Measurements from ENCODE around the gene CDH23.

CDH23 gene

GRCh38 chr10:71600849-71601248 is 204.1 kb downstream of the CDH23 start:
- no peak for DNase-seq (ENCODE audit: low spot score)
- ATAC-seq (ENCODE audit: low read depth), result peak; percentile 65; the same call in 2 of the 3 replicates
- H3K4me1 ChIP-seq (ENCODE audit: insufficient read depth, poor library complexity, severe bottlenecking), result no peaks in the 10 kb centered on the region
- TF ChIP-seq CTCF (IDR thresholded peaks at IDR 0.05; ENCODE audit: poor library complexity, severe bottlenecking), result no peak
- H3K27me3 ChIP-seq (ENCODE audit: insufficient read depth, poor library complexity, severe bottlenecking), result no peaks in the 10 kb centered on the region
- no peaks in the 10 kb centered on the region for H3K36me3 ChIP-seq (ENCODE audit: low read depth)
- H3K9me3 ChIP-seq (ENCODE audit: severe bottlenecking), result no peaks in the 10 kb centered on the region
- no peak overlapping the region for H3K27ac ChIP-seq (ENCODE audit: poor library complexity, severe bottlenecking)
- H3K4me3 ChIP-seq (ENCODE audit: severe bottlenecking), result no peak overlapping the region

DNA sequence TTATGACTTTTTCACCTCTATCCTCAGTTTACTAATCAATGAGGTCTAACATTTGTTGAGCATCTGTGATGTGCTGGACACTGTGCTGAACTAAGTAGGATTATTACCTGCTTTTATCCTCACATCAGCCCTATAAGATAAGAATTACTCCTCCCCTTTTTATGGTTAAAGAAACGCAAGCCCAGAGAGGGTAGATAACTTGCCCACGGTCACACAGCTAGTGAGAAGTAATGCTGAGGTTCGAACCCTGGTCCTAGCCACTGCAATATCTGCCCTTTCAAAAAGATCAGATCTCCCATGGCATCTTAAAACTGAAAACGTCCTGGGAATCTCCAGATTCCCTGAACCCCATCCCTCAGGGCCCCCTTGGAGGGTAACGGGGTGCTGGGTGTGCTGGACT is 204.6 kb downstream of the CDH23 start:
- Histone ChIP-seq H3K4me3 (ENCODE audit: severe bottlenecking) (no peak overlapping the region), H3K27me3 (ENCODE audit: insufficient read depth, poor library complexity, severe bottlenecking) (no peaks in the 10 kb centered on the region), H3K36me3 (ENCODE audit: low read depth) (no peaks in the 10 kb centered on the region), H3K4me1 (ENCODE audit: insufficient read depth, poor library complexity, severe bottlenecking) (no peaks in the 10 kb centered on the region), H3K9me3 (ENCODE audit: severe bottlenecking) (no peaks in the 10 kb centered on the region), H3K27ac (ENCODE audit: poor library complexity, severe bottlenecking) (no peak overlapping the region)
- no peak for DNase-seq (ENCODE audit: low spot score)
- ATAC-seq (ENCODE audit: low read depth), result no peak
- TF ChIP-seq CTCF (IDR thresholded peaks at IDR 0.05; ENCODE audit: poor library complexity, severe bottlenecking), result no peak

DNA sequence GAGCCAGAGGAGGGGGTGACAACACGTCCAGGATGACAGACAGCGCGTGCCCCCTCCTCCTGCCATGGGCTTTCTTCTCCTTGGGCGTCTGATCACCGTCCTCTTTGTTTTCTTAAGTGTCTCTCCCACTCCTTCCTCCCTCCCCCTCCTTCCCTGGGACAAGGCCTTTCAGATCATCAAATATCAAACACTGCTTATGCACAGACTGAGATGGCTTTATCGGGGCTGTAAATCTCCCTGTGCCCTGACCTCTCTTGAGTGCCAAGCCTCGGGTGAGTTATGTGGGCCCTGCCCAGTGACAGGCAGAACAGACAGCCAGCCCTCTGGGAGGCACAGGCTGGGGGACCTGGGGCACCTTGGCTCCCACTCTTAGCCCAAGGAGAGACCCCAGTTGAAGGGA is 206.4 kb downstream of the CDH23 start:
- Histone ChIP-seq H3K9me3 (ENCODE audit: severe bottlenecking) (no peaks in the 10 kb centered on the region), H3K4me1 (ENCODE audit: insufficient read depth, poor library complexity, severe bottlenecking) (no peaks in the 10 kb centered on the region), H3K27ac (ENCODE audit: poor library complexity, severe bottlenecking) (no peak overlapping the region), H3K27me3 (ENCODE audit: insufficient read depth, poor library complexity, severe bottlenecking) (no peaks in the 10 kb centered on the region), H3K4me3 (ENCODE audit: severe bottlenecking) (no peak overlapping the region), H3K36me3 (ENCODE audit: low read depth) (no peaks in the 10 kb centered on the region)
- TF ChIP-seq CTCF (IDR thresholded peaks at IDR 0.05; ENCODE audit: poor library complexity, severe bottlenecking), result no peak
- DNase-seq (ENCODE audit: low spot score) (no peak), ATAC-seq (ENCODE audit: low read depth) (no peak)

- TF ChIP-seq CTCF (IDR thresholded peaks at IDR 0.05; ENCODE audit: poor library complexity, severe bottlenecking), result no peak
These were observed 207.0 kb downstream of the CDH23 start for GRCh38 chr10:71603754-71604153.

GRCh38 chr10:71604324-71605018 is 207.8 kb downstream of the CDH23 start:
- DNase-seq (ENCODE audit: low spot score), result no peak

More at GRCh38 chr10:71603754-71604153, 207.0 kb downstream of the CDH23 start:
- no peaks in the 10 kb centered on the region for H3K4me1 ChIP-seq (ENCODE audit: insufficient read depth, poor library complexity, severe bottlenecking)
- ATAC-seq (ENCODE audit: low read depth), result no peak
- H3K4me3 ChIP-seq (ENCODE audit: severe bottlenecking), result no peak overlapping the region
- H3K27me3 ChIP-seq (ENCODE audit: insufficient read depth, poor library complexity, severe bottlenecking), result no peaks in the 10 kb centered on the region
- DNase-seq (ENCODE audit: low spot score), result no peak
- H3K36me3 ChIP-seq (ENCODE audit: low read depth), result no peaks in the 10 kb centered on the region
- H3K27ac ChIP-seq (ENCODE audit: poor library complexity, severe bottlenecking), result no peak overlapping the region
- no peaks in the 10 kb centered on the region for H3K9me3 ChIP-seq (ENCODE audit: severe bottlenecking)

More at GRCh38 chr10:71604324-71605018, 207.8 kb downstream of the CDH23 start:
- no peak for ATAC-seq (ENCODE audit: low read depth)
- no peaks in the 10 kb centered on the region for H3K27me3 ChIP-seq (ENCODE audit: insufficient read depth, poor library complexity, severe bottlenecking)
- no peaks in the 10 kb centered on the region for H3K4me1 ChIP-seq (ENCODE audit: insufficient read depth, poor library complexity, severe bottlenecking)
- no peak overlapping the region for H3K4me3 ChIP-seq (ENCODE audit: severe bottlenecking)
- no peaks in the 10 kb centered on the region for H3K36me3 ChIP-seq (ENCODE audit: low read depth)
- no peak for TF ChIP-seq CTCF (IDR thresholded peaks at IDR 0.05; ENCODE audit: poor library complexity, severe bottlenecking)
- no peak overlapping the region for H3K27ac ChIP-seq (ENCODE audit: poor library complexity, severe bottlenecking)
- no peaks in the 10 kb centered on the region for H3K9me3 ChIP-seq (ENCODE audit: severe bottlenecking)
